Middle frontal gyrus (tissue), 1 donor: ENCODE measurements around the gene RAI2.

Experiments
- DNase-seq: peaks from one replicate; pipeline ENCODE4 v3.0.0-alpha.2; 2015; ENCODE audit warnings: low spot score; ENCODE audit errors: extremely low spot score

RAI2 gene

GRCh38 chrX:17860811-17861488 is at the start of gene RAI2:
Gene RAI2, minus strand, starts transcription at chrX:17861298. Its CDS starts 59,288 bp downstream, at chrX:17802010.
- no peak for DNase-seq

GRCh38 chrX:17888421-17888820 is 27.3 kb upstream of the RAI2 start:
- no peak for DNase-seq

DNA sequence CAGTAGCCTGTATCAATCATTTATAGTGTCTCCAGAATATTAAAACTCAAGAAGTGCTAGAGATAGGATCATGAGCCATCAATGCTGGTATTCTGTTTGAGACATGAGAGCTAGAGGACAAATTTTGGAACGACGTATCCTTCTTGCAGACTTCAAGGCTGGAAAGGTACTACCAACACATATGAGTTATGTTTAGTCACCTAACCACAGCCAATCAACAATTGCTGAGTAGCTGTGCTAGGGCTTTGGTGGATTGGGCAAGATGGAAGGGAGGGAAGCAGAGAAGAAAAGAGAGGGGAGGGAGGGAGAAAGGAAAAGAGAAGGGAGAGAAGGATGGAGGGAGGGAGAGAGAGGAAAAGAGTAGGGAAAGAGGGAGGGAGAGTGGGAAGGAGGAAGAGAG is 21.6 kb upstream of the RAI2 start:
- no peak for DNase-seq

DNA sequence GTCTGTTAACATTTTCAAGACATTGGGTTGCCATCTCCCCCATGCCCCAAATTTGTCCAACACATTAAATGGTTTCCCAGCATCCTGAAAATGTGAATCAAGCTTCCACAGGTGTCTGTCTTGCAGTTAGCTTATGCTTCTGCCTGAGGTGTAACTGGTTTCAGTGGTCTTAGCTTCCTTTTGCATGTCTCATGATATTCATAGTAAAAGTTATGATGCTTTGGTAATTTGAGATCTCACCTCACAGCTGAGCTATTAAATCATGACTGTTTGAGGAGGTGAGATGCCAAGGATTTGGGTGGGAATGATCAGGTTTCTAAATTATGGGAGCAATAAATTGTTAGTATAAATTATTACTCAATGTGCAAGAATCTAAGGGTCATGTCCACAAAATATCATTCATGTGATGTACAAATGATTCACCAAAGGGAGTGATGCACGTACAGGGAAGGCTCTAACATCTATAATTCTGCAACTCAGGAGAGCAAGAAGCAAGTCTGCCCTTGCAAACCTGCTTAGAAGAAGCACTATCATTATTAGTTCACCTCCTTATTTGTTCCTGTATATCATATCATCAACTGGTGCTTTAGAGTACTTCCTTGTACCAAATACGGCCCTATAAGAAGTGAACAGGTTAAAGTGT is 17.1 kb upstream of the RAI2 start:
- DNase-seq, result no peak

- no peak for DNase-seq
Observed at GRCh38 chrX:17876135-17876534, 15.0 kb upstream of the RAI2 start.

DNA sequence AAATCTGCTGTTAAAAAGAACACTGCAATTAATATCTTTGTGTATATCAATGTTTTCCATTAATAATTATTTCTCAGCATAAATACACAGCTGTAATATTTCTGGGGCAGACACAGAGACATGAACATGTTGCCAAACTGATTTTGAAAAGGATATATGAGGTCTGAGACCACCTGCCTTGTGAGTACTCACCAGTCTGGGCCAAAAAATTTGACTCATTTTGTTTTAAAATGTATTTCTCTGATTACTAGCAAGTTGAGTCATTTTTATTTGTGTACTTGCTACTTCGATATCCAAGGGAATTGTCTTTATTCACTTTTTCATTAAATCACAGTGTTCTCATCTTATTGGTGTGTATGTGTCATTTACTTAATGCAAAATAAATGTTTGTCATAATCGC is 8.5 kb upstream of the RAI2 start:
- DNase-seq, result no peak

- no peak for DNase-seq
Observed at GRCh38 chrX:17861489-17862011, 452 bp upstream of the RAI2 start.

DNA sequence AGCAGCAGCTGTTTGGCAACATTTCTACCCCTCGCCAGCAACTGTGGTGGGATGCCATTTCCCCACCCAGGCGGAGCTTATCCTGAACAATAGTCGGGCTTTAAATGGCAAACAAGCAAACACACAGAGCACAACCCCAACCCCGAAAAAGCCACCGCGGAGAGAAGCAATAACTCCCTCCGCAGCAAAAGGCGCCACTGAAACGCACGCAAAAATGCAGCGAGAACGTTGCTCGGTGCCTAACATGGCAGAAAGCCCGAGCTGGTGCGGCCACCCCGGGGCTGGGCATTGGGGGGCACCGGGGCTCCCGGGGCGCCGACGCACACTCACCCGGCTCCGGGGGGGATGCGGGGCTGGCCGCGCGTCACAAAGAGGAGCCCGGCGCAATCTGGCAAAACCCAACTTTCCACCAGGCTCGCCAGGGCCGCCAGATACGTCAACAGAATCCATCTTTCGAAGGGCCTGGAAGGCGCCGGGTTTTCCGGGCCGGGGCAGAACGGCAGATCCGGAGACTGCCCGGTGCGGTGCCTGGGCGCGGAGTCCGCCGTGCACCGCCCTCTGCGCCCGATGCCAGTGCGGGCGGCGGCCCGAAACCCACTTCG is 818 bp downstream of the RAI2 start:
- DNase-seq, result no peak

DNA sequence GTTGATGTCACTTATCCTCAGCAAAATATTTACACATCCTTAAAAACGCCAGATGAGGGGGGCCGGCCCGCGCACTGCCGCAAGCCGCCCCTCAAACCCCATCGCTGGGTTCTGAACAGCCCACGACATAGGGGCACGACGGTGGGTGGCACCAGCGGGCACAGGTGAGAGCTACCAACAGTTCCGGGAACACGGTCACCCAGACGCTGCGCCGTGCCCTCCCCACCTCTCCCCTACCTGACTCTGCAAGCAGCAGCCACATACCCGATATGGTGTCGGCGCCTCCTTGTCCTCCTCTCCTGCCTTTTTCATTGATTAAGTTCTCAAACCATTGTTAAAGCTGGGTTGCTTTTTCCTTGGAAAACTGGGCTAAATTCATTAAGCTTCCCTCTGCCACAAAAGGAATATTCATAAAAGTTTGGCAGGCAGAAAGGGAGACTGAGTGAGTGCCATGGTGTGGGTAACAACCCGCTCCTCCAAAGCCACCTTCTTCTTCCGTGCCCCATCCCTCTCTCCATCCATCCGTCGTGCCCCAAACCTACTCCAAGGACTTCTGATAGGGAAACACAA is 1.4 kb downstream of the RAI2 start:
- DNase-seq, result no peak

- no peak for DNase-seq
Observed at GRCh38 chrX:17854531-17854930, 6.6 kb downstream of the RAI2 start.

- DNase-seq, result no peak
Observed at GRCh38 chrX:17854069-17854468, 7.0 kb downstream of the RAI2 start.

GRCh38 chrX:17851874-17852273 is 9.2 kb downstream of the RAI2 start:
- no peak for DNase-seq

- DNase-seq, result no peak
Observed at GRCh38 chrX:17848545-17849265, 12.4 kb downstream of the RAI2 start.

DNA sequence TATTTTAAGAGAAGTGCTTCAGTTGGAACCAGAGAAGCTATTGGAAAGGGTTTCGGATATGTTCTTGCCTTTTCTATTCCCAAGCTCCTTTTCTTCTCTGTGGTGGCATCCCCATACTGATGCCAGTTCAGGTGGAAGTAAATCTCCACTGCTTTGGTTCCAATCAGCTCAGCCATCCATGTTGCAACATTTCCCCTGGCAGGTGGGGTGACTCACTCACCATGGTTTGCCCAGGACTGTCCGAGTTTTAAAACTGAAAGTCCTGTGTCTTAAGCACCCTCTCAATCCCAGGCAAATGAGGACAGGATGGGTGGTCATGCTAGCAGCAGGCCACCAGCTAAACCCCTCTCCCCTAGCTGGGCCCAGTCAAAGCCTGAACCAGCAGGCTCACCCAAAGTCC is 15.1 kb downstream of the RAI2 start:
- no peak for DNase-seq

DNA sequence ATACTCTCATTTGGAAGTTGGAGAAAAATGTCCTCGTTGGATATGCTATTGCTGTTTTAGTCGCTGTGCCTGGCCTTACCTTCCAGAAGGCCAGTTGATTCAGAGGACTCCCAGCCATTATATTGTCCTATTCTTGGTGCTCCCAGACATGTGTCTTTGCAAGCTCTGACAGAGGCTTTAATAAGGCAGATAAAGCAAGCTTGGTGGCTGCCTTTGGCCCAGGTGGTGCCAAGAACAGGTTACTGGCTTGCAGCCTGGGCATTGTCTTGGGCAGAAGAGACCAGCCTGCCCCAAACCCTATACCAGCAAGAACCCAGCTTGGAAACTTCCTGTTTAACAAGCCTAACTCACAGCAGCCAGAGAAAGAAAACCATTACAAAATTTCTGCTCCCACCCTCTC is 16.9 kb downstream of the RAI2 start:
- DNase-seq, result no peak

- DNase-seq, result no peak
Observed at GRCh38 chrX:17842769-17843525, 18.2 kb downstream of the RAI2 start.

- DNase-seq, result no peak
Observed at GRCh38 chrX:17839269-17839668, 21.8 kb downstream of the RAI2 start.

GRCh38 chrX:17836830-17837229 is 24.3 kb downstream of the RAI2 start:
- no peak for DNase-seq

DNA sequence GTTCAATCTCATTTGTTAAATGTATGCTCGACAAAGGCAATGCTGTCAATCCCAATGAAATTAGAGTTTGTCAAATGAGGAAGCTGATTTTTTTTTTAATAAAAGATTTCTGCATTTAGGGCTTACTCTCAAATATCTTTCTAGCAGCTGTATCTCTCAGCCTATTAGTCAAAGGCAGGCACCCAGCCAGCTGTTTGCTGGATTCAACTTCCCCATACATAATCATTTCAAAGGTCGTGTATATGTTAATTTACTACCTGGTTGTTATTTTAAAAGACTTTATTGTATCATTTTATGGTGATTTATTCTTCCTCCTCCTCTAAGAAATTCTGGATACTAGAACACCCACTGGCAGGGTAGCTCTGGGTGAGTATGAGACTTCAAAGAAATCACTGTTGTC is 27.1 kb downstream of the RAI2 start:
- DNase-seq, result no peak

DNA sequence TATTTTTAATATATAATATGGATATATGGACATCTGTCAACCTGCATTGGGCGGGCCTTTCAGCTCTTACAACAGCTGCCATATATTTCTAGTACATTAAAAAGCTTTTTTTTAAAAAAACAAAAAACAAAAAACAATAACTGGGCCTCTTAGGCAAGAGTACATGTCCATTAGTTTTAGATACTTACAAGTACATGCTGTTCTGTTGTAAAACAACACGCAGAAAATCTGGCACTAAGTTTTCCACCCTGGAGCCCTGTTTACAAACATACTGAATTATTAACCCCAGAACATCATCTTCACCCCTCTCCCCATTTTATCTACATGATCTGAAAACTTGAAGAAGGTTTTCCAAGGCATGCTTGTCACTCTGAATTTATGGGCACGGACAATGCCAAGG is 29.8 kb downstream of the RAI2 start:
- DNase-seq, result no peak

DNA sequence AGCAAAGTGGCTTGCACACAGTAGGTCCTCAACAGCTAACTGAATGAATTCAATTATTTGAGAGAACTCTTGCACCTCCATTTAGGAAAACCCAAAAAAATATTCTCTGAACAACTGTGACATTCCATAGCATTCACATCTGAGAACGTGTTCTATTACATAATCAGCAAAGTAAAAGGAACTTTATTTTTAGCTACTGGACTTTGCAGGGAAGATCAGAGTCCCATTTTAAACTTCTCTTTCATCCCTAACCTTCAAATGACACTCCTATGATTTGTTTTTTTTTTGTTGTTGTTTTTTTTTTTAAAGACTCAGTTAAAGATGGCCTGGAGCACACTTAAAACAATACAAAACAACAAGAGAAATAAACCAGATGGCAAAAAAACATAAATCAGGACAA is 30.9 kb downstream of the RAI2 start:
- no peak for DNase-seq
